GM21423 (cell line): ENCODE results near the gene CHRNB4.
"Not testable (repeated sequence)": the region's sequence is repeated elsewhere in the genome, so short reads cannot be mapped to it uniquely, and the experiment has no call there.

ENCODE experiments used
- ATAC-seq: cut with Tn5 transposase; IDR thresholded peaks from one replicate; pipeline ENCODE4 v1.9.1; 2021; ENCODE audit warnings: mild to moderate bottlenecking, moderate library complexity; ENCODE audit not compliant: unreplicated experiment

Gene CHRNB4

GRCh38 chr15:78618064-78618463, 22.9 kb downstream of the CHRNB4 start:
- no peak for ATAC-seq

- no peak for ATAC-seq
Measured at GRCh38 chr15:78617516-78617915, 23.5 kb downstream of the CHRNB4 start.

- ATAC-seq = no peak
Measured at GRCh38 chr15:78617076-78617475, 23.9 kb downstream of the CHRNB4 start.

GRCh38 chr15:78616506-78616905, 24.5 kb downstream of the CHRNB4 start:
- ATAC-seq = no peak

- no peak for ATAC-seq
Measured at GRCh38 chr15:78615151-78615589, 25.8 kb downstream of the CHRNB4 start.

GRCh38 chr15:78614021-78614420, 27.0 kb downstream of the CHRNB4 start:
- no peak for ATAC-seq

- not testable (repeated sequence) for ATAC-seq
Measured at GRCh38 chr15:78609551-78609950, 31.5 kb downstream of the CHRNB4 start.

GRCh38 chr15:78605680-78606079, 35.3 kb downstream of the CHRNB4 start:
- ATAC-seq = no peak

GRCh38 chr15:78605201-78605600, 35.8 kb downstream of the CHRNB4 start:
- no peak for ATAC-seq

GRCh38 chr15:78604420-78604819, 36.6 kb downstream of the CHRNB4 start:
- no peak for ATAC-seq

GRCh38 chr15:78603467-78603866, 37.5 kb downstream of the CHRNB4 start:
- ATAC-seq = no peak

- ATAC-seq = no peak
Measured at GRCh38 chr15:78599189-78599588, 41.8 kb downstream of the CHRNB4 start.

- no peak for ATAC-seq
Measured at GRCh38 chr15:78598348-78598747, 42.7 kb downstream of the CHRNB4 start.

GRCh38 chr15:78597583-78597982, 43.4 kb downstream of the CHRNB4 start:
- ATAC-seq = no peak

- ATAC-seq = no peak
Measured at GRCh38 chr15:78574944-78575343, 66.1 kb downstream of the CHRNB4 start.
